NCI-H226 (cell line): ENCODE measurements around the gene ZSCAN5C.
A peak's percentile ranks its signal among the peaks of the same experiment; 100 is the strongest.
"Not testable (repeated sequence)": the region's sequence is repeated elsewhere in the genome, so short reads cannot be mapped to it uniquely, and the experiment has no call there.

Experiments used
- DNase-seq: peaks from one replicate; pipeline ENCODE4 v3.0.0-alpha.2; 2015

The ZSCAN5C gene

GRCh38 chr19:56201973-56202372 lies at the start of gene ZSCAN5C:
Gene ZSCAN5C, plus strand, starts transcription at chr19:56202273. Its CDS starts 3,641 bp downstream, at chr19:56205914.
- no peak for DNase-seq

DNA sequence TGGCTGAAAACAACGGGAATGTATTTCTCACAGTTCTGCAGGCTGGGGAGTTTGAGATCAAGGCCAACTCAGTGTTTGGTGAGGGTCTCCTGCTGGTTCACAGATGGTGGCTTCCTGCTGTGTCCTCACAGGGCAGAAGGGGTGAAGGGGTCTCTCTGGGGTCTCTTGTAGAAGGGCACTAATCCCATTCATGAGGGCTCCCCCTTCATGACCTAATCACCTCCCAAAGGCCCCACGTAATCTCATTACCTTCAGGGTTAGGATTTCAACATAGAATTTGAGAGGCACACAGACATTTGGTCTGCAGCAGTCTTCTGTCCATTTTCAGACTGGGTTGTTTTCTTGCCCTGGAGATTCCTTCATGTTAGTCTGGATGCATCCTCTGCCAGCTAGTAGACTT lies 49.4 kb upstream of the ZSCAN5C start:
- DNase-seq = no peak

DNA sequence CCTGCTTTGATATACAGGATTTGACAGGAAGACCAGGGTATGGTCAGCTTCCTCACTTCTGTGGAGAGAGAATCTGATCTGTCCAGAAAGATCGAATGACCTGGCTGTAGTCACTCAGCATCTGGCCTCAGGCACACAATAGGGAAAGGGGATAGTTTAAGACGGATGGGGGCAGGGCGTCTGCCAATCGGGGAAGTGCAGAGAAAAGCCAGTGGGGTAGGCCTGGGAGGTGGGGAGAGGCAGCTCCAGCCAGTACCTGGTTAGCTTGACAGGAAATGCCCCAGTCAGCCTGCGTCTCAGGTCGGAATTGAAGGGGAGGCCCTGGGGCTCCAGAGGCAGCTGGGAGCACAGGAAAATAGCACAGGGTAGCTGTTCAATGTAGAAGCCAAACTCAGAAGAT lies 48.6 kb upstream of the ZSCAN5C start:
- no peak for DNase-seq

- DNase-seq = no peak
Measured at GRCh38 chr19:56155124-56155687, 46.9 kb upstream of the ZSCAN5C start.

DNA sequence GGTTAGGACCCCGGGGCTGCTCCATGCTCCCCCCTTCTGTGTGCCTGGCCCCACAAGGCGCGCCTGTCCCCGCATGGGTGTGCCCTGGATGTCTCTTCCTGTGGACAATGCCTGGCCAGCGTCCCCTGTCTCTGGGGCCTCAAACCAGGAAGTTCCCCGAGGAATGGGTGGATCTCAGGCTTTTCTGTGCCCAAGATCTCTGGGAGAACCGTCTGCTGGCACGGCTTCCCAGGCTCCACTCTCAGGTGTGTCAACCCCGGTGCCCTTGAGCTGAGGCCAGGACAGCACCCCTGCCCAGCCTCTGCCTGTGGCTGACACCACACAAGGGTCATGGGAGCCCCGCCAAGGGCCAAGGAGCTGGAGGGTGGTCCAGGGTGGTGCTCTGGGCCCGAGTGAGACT lies 45.3 kb upstream of the ZSCAN5C start:
- no peak for DNase-seq

DNA sequence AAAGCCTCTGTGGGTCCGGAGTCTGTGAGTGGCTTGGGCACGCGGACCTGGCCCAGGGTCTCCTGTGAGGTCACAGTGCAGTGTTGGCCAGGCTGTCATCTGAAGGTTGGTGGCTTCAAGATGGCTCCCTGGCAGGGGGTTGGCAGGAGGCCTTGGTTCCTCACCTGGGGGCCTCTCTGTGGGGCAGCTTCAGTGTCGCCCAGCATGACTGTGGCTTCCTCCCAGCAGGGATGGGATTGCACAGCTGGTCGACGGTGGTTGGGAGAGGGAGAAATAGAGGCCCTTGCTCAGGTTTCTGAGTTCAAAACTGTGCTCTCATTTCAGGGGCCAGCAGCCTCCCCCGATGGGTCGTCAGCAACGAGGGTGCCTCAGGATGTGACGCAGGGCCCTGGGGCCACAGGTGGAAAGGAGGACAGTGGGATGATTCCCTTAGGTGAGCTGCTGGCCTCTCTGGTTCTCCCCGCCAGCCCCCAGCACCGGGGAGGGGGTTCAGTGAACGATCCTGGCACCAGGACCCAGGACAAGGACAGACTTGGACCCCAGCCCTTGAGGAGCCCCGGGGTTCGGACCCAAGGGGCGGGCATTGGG lies 43.8 kb upstream of the ZSCAN5C start:
- DNase-seq = no peak

DNA sequence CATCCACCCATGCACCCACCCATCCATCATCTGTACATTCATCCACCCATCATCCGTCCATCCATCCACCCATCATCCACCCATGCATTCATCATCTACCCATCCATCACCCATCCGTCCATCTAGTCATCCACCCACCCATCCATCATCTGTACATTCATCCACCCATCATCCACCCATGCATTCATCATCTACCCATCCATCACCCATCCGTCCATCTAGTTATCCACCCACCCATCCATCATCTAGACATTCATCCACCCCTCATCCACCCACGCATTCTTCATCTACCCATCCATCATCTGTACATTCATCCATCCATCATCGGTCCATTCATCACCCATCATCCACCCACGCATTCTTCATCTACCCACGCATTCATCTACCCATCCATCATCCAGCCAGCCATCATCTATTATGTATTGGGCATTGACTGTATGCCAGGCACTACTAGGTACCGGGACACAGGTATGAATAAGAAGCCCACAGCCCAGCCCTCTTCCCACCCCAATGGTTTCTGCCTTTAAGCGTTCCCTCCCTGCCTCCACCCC lies 43.0 kb upstream of the ZSCAN5C start:
- peak; percentile 73 for DNase-seq

DNA sequence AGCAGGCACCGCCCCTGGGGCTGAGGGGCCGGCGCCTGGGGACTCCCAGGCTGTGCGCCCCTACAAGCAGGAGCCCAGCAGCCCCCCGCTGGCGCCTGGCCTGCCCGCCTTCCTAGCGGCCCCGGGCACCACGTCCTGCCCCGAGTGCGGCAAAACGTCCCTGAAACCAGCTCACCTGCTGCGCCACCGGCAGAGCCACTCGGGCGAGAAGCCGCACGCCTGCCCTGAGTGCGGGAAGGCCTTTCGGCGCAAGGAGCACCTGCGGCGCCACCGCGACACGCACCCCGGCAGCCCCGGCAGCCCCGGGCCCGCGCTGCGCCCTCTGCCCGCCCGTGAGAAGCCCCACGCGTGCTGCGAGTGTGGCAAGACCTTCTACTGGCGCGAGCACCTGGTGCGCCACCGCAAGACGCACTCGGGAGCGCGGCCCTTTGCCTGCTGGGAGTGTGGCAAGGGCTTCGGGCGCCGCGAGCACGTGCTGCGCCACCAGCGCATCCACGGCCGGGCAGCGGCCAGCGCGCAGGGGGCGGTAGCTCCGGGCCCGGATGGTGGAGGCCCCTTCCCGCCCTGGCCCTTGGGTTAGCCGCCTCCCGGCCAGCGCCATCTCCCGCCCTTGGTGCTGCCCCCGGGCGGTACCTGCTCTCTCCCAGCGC lies 42.3 kb upstream of the ZSCAN5C start:
- no peak for DNase-seq

- DNase-seq = no peak
Measured at GRCh38 chr19:56161534-56161933, 40.5 kb upstream of the ZSCAN5C start.

DNA sequence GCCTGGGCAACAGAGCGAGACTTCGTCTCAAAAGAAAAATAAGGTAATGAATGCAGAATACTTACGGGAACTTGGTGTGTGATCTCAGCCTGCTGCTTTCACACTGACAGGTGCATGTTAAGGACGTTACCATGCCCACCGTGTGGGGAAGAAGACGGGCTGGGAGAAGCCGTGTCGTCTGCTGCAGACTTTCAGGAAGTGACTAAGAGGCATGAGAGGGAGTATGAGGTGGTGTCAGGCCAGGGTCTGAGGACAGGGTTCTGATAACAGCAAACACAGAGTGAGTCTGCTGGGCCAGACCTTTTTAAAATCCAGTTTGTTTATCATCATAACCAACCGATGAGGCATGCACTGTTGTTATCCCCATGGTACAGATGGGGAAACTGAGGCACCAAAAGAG lies 39.8 kb upstream of the ZSCAN5C start:
- DNase-seq = peak; percentile 73

GRCh38 chr19:56163097-56163496 lies 39.0 kb upstream of the ZSCAN5C start:
- DNase-seq = no peak

GRCh38 chr19:56167064-56167578 lies 35.0 kb upstream of the ZSCAN5C start:
- peak; percentile 21 for DNase-seq

GRCh38 chr19:56170261-56170660 lies 31.8 kb upstream of the ZSCAN5C start:
- peak; percentile 99 for DNase-seq

GRCh38 chr19:56174086-56174485 lies 28.0 kb upstream of the ZSCAN5C start:
- DNase-seq = no peak

- no peak for DNase-seq
Measured at GRCh38 chr19:56174550-56174949, 27.5 kb upstream of the ZSCAN5C start.

- not testable (repeated sequence) for DNase-seq
Measured at GRCh38 chr19:56175861-56176307, 26.2 kb upstream of the ZSCAN5C start, which contains the start of gene GALP. Gene GALP, plus strand, starts transcription at chr19:56176008. Its CDS starts 1,101 bp downstream, at chr19:56177109.

GRCh38 chr19:56176310-56176709 lies 25.8 kb upstream of the ZSCAN5C start:
- not testable (repeated sequence) for DNase-seq

DNA sequence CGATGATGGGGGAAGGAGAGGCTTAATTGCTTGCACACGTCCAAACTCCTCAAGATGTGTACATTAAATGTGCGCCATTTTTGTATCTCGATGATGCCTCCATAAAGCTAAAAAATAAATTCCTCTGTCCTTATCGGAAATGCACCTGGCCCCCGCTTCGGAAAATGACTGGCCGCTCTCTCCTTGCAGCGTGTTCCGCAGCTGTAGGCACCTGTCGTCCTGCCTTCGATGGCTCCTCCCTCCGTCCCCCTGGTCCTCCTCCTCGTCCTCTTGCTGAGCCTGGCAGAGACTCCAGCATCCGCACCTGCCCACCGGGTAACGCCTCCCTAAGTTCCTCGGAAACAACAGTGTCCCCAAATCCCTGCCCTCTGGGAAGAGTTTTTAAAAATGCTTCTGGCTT lies 25.2 kb upstream of the ZSCAN5C start:
- DNase-seq = no peak

- DNase-seq = no peak
Measured at GRCh38 chr19:56177564-56178243, 24.4 kb upstream of the ZSCAN5C start.

DNA sequence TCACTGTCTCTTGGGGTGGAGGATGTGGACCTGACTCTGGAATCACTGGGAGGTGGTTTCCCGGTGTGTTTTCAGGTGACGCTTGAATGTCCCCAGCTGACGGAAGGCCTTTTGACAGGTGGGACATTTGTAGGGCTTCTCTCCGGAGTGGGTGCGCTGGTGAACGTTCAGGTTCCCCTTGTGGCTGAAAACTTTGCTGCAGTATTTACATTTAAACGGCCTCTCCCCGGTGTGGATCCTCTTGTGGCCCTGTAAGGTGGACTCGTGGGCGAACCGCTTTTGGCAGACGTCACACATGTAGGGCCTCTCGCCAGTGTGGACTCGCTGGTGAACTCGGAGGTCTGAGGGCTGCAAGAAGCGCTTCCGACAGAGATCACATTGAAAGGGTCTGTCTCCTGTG lies 12.3 kb upstream of the ZSCAN5C start:
- no peak for DNase-seq

- no peak for DNase-seq
Measured at GRCh38 chr19:56191115-56191514, 11.0 kb upstream of the ZSCAN5C start.

DNA sequence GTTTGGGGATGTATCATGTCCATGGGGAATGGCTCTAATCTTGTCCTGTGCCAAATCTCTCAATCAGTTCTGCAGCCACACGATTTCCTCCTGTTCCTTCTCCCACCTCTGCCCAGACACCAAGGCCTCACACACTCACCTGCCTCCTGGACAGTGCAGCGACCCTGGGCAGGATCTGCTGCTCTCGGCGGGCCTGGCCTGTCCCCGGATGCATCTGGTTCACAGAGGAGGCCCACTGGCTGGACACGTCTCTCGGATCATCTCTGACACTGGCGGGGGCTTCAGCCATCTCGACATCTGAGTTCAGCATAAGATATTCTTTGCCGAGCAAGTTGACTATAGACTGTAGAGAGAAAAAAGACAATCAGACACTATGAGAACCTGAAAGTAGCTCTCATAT lies 10.4 kb upstream of the ZSCAN5C start:
- no peak for DNase-seq

- DNase-seq = no peak
Measured at GRCh38 chr19:56193981-56194640, 8.0 kb upstream of the ZSCAN5C start.
